ENCODE results near the gene CNTN1. TPM values are rescaled to one million over a fixed set of nuclear protein-coding genes. Genes with fewer than 3 reads are reported as not detected.

CNTN1 gene
- total and polyA plus RNA-seq, 2 of the 8 experiments (the other 6 are each of a cell fraction or from before 2014, with no cell fraction given), result 7.2 to 21.8 TPM

DNA sequence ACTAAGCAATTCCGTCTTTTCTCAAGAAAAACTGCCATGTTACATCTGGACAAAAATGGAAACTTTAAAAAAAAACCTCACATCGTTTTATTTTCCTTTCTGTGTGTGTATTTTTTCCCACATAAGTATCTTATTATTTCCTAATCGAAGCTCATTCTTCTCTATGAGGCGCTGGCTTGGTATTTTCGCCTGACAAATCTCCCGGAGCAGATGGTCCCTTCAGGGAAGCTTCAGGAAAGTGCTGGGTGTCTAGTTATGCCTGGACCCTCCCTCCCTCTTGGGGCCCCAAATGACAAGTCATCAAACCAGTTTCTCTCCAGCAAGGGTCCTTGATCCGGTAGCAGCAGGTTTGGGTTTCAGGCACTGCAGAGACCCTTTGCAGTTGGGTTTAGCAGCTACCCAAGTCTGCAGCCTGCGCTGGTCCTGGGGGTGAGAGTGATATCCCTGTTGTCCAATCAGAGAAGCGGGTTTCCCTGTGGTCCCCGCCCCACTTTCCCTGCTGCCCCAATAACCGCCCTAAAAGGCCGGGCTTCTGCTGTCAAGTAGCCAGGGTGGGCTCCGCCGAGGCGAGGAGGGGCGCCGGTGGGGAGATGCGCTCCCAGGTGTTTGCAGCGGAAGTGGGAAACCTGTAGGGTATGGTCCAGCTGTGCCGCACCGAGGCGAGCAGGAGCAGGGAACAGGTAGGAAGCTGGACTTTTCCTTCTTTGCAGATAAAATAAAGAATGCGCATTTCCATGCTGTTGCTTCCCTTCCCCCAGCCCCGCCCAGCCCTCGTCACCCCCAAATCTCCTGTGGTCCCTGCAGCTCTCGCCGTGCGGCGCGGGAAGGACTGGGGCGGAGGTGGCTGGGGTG, at the start of gene CNTN1 (continued):
- peak in 1 of 2 experiments; percentile 4; a peak in 1 of 4 replicates for TF ChIP-seq RAD21 (IDR thresholded peaks at IDR 0.05 in 1 of 2, conservative IDR thresholded peaks at IDR 0.05 in 1 of 2; ENCODE audit: low read depth in 2 of 2, low read length in 2 of 2)
- TF ChIP-seq EP300 (IDR thresholded peaks at IDR 0.05; ENCODE audit: borderline replicate concordance in 1 of 2, low read depth in 2 of 2, low read length in 2 of 2), result 0 out of 3 replicates have a peak, but pooled peaks of 1 of the 2 experiments have one; percentile 7
- TF ChIP-seq CHD2 (IDR thresholded peaks at IDR 0.05; ENCODE audit: low read length), result peak; percentile 85
- peak; percentile 32 for TF ChIP-seq SAP30 (IDR thresholded peaks at IDR 0.05; ENCODE audit: insufficient read depth, insufficient replicate concordance, low read length)
- TF ChIP-seq YY1 (IDR thresholded peaks at IDR 0.05; ENCODE audit: low read depth, low read length), result no peak
- TF ChIP-seq CEBPB (IDR thresholded peaks at IDR 0.05; ENCODE audit: low read depth, low read length), result no peak
- TF ChIP-seq SP1 (IDR thresholded peaks at IDR 0.05; ENCODE audit: low read depth, low read length), result peak; percentile 97
- TF ChIP-seq GTF2F1 (IDR thresholded peaks at IDR 0.05; ENCODE audit: borderline replicate concordance, low read depth, low read length), result no peak
- no peak for TF ChIP-seq TAF1 (IDR thresholded peaks at IDR 0.05; ENCODE audit: low read depth, low read length)

All from H1 (cell line).